KMS-11 (cell line): Measurements from ENCODE around the gene FAM131B.

Experiments used
- H2AFZ ChIP-seq: fragments of 200-600 bp; sonication (generic); 2 replicates; pipeline ENCODE4 v1.6.1; 2016; ENCODE audit warnings: antibody characterized with exemption, mixed run types, low read depth
- H3K27ac ChIP-seq: fragments of 200-600 bp; sonication (generic); 2 replicates; pipeline ENCODE4 v1.6.1; 2016; ENCODE audit warnings: mild to moderate bottlenecking, mixed run types
- H3K27me3 ChIP-seq: fragments of 200-600 bp; sonication (generic); 2 replicates; pipeline ENCODE4 v1.6.1; 2017; ENCODE audit warnings: mild to moderate bottlenecking, low read depth, mixed run types, moderate library complexity; ENCODE audit not compliant: insufficient read depth
- H3K36me3 ChIP-seq: fragments of 200-600 bp; sonication (generic); 2 replicates; pipeline ENCODE4 v1.6.1; 2017; ENCODE audit warnings: mild to moderate bottlenecking, mixed run types; ENCODE audit not compliant: insufficient read depth
- H3K4me1 ChIP-seq: fragments of 200-600 bp; sonication (generic); 2 replicates; pipeline ENCODE4 v1.6.1; 2016; ENCODE audit warnings: mild to moderate bottlenecking, low read depth, mixed run types; ENCODE audit not compliant: poor library complexity, severe bottlenecking
- H3K4me2 ChIP-seq: fragments of 200-600 bp; sonication (generic); 2 replicates; pipeline ENCODE4 v1.7.0; 2016; ENCODE audit warnings: mild to moderate bottlenecking, mixed run types
- H3K4me3 ChIP-seq: fragments of 200-600 bp; sonication (generic); IDR thresholded peaks from 2 replicates; pipeline ENCODE4 v1.6.1; 2017; ENCODE audit warnings: low read depth, low read length, mixed read lengths; ENCODE audit not compliant: insufficient read depth
- H3K79me2 ChIP-seq: fragments of 200-600 bp; sonication (generic); 2 replicates; pipeline ENCODE4 v1.6.1; 2016; ENCODE audit warnings: low read depth, mixed run types; ENCODE audit not compliant: insufficient read depth
- H3K9ac ChIP-seq: fragments of 200-600 bp; sonication (generic); 2 replicates; pipeline ENCODE4 v1.6.1; 2016; ENCODE audit warnings: mild to moderate bottlenecking, mixed run types
- H4K20me1 ChIP-seq: fragments of 200-600 bp; sonication (generic); 2 replicates; pipeline ENCODE4 v1.6.1; 2016; ENCODE audit warnings: mild to moderate bottlenecking, mixed run types; ENCODE audit not compliant: insufficient read depth
- TF ChIP-seq, protein P1 (sequence below): fragments of 200-600 bp; sonication (generic); conservative IDR thresholded peaks from 2 replicates; pipeline ENCODE4 v1.6.1; 2017; ENCODE audit warnings: low read depth, mild to moderate bottlenecking, antibody characterized with exemption, low read length, moderate library complexity, mixed read lengths

The FAM131B gene

GRCh38 chr7:143401265-143401664 lies 38.8 kb upstream of the FAM131B start:
- TF ChIP-seq, protein P1, sequence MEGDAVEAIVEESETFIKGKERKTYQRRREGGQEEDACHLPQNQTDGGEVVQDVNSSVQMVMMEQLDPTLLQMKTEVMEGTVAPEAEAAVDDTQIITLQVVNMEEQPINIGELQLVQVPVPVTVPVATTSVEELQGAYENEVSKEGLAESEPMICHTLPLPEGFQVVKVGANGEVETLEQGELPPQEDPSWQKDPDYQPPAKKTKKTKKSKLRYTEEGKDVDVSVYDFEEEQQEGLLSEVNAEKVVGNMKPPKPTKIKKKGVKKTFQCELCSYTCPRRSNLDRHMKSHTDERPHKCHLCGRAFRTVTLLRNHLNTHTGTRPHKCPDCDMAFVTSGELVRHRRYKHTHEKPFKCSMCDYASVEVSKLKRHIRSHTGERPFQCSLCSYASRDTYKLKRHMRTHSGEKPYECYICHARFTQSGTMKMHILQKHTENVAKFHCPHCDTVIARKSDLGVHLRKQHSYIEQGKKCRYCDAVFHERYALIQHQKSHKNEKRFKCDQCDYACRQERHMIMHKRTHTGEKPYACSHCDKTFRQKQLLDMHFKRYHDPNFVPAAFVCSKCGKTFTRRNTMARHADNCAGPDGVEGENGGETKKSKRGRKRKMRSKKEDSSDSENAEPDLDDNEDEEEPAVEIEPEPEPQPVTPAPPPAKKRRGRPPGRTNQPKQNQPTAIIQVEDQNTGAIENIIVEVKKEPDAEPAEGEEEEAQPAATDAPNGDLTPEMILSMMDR = no peak

DNA sequence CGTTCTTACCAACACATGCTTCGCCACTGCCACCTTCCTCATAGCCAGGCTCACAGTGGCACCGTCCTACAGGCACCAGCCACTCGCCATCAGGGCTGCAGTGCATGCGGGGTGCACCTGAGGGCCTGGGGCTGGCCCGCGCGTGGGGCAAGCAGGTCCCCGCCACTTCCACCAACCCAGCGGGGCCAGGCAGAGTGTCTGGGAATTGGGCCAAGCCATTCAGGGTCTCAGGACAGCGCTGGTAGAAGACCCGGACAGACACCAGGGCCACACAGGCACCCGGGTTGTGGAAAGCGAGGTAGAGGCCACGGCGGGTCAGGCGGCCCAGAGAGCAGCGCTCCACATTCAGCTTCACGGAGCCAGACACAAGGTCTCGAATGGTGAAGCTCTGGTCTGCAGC lies 37.1 kb upstream of the FAM131B start:
- Histone ChIP-seq H3K4me2 (no peak overlapping the region), H2AFZ (no peak overlapping the region), H4K20me1 (no peaks in the 10 kb centered on the region), H3K4me1 (no peaks in the 10 kb centered on the region), H3K9ac (no peak overlapping the region), H3K36me3 (no peaks in the 10 kb centered on the region), H3K79me2 (no peaks in the 10 kb centered on the region), H3K4me3 (no peak overlapping the region), H3K27me3 (no peaks in the 10 kb centered on the region), H3K27ac (no peak overlapping the region)
- TF ChIP-seq, protein P1 = no peak

More at GRCh38 chr7:143401265-143401664, 38.8 kb upstream of the FAM131B start:
- Histone ChIP-seq H3K4me2 (no peak overlapping the region), H3K36me3 (no peaks in the 10 kb centered on the region), H4K20me1 (no peaks in the 10 kb centered on the region), H3K4me1 (no peaks in the 10 kb centered on the region), H3K9ac (no peak overlapping the region), H3K27me3 (no peaks in the 10 kb centered on the region), H2AFZ (no peak overlapping the region), H3K4me3 (no peak overlapping the region), H3K79me2 (no peaks in the 10 kb centered on the region), H3K27ac (no peak overlapping the region)

DNA sequence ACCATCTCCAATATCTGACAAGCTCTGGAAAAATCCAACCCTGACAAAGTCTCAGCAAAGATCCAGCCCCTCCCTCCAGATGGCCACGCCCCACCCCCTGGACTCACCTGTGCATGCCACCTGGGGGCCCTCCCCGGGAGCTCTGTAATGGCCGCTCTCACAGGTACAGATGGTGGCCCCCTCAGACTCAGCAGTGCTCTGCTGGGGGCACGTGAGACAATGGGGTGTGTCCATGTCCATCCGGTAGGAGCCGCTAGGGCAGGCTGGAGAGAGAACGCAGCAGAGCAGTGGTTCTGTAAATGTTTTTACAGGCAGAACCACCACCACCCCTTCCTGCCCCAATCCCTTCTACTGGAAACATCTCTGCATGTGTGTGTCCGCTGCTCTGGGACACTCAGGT lies 36.6 kb upstream of the FAM131B start:
- Histone ChIP-seq H3K36me3 (no peaks in the 10 kb centered on the region), H3K9ac (no peak overlapping the region), H3K27ac (no peak overlapping the region), H3K27me3 (no peaks in the 10 kb centered on the region), H4K20me1 (no peaks in the 10 kb centered on the region), H3K4me3 (no peak overlapping the region), H3K4me1 (no peaks in the 10 kb centered on the region), H2AFZ (no peak overlapping the region), H3K4me2 (no peak overlapping the region), H3K79me2 (no peaks in the 10 kb centered on the region)
- TF ChIP-seq, protein P1 = no peak

GRCh38 chr7:143398616-143399015 lies 36.1 kb upstream of the FAM131B start:
- Histone ChIP-seq H4K20me1 (no peaks in the 10 kb centered on the region), H3K4me3 (no peak overlapping the region), H3K27ac (no peak overlapping the region), H3K36me3 (no peaks in the 10 kb centered on the region), H3K27me3 (no peaks in the 10 kb centered on the region), H3K79me2 (no peaks in the 10 kb centered on the region), H2AFZ (no peak overlapping the region), H3K9ac (no peak overlapping the region), H3K4me2 (no peak overlapping the region), H3K4me1 (no peaks in the 10 kb centered on the region)
- TF ChIP-seq, protein P1 = no peak
